Endothelial cell of umbilical vein (primary cell): ENCODE results near the gene DPH6. TPM values are rescaled to one million over a fixed set of nuclear protein-coding genes. Genes with fewer than 3 reads are reported as not detected.

ENCODE experiments used
- BruUV-seq: library from RNA; stranded (reverse); fragments of 400-500 nt; replicated peaks from 2 replicates; lab custom pipeline; 2021; lab: Mats Ljungman, UMichigan
- CTCF ChIA-PET: fragments of 300-600, 350-600 bp; sonication (Branson Sonifier 250); formaldehyde crosslinking; loops from one replicate; lab custom pipeline; 2021; ENCODE audit warnings: antibody characterized with exemption, inconsistent platforms; lab: Charles Lee
- POLR2A ChIA-PET: fragments of 300-600, 350-600 bp; sonication (Branson Sonifier 250); formaldehyde crosslinking; loops from one replicate; lab custom pipeline; 2021; ENCODE audit warnings: antibody characterized with exemption, inconsistent platforms; lab: Charles Lee
- DNase-seq: peaks from one replicate; pipeline ENCODE4 v3.0.0-alpha.2; 2011; ENCODE audit warnings: low read depth, low spot score
- FAIRE-seq: peaks from 2 replicates; lab custom pipeline; 2011; peaks lifted over from hg19 to GRCh38; lab: Jason Lieb, UNC
- H2AFZ ChIP-seq: 2 replicates; pipeline ENCODE4 v1.6.0; 2012; ENCODE audit warnings: low read depth, low read length, control low read depth, inconsistent platforms
- H3K27ac ChIP-seq: 2 replicates; pipeline ENCODE4 v1.5.1; 2011; ENCODE audit warnings: low read depth, mild to moderate bottlenecking, control low read depth, low read length, moderate library complexity; ENCODE audit not compliant: insufficient read depth
- H3K27me3 ChIP-seq, 2 experiments: 2 replicates each; pipeline versions ENCODE4 v1.6.0 to v1.6.1; 2011; ENCODE audit warnings: low read length in 2 of 2, mixed read lengths in 1 of 2; ENCODE audit not compliant: control insufficient read depth in 2 of 2, insufficient read depth in 2 of 2
- H3K36me3 ChIP-seq, 2 experiments: 2 replicates in 1 of 2; 3 replicates in 1 of 2; pipeline ENCODE4 v1.5.1; 2011; ENCODE audit warnings: low read length in 2 of 2, mild to moderate bottlenecking in 1 of 2, moderate library complexity in 1 of 2; ENCODE audit not compliant: control insufficient read depth in 2 of 2, insufficient read depth in 2 of 2; ENCODE audit errors: extremely low read depth in 1 of 2
- H3K4me1 ChIP-seq: 3 replicates; pipeline ENCODE4 v1.5.1; 2011; ENCODE audit warnings: mild to moderate bottlenecking, low read length; ENCODE audit not compliant: control insufficient read depth, insufficient read depth; ENCODE audit errors: extremely low read depth
- H3K4me2 ChIP-seq: 2 replicates; pipeline ENCODE4 v1.6.1; 2011; ENCODE audit warnings: low read length, control low read depth, mixed read lengths; ENCODE audit not compliant: insufficient read depth
- H3K4me3 ChIP-seq, 3 experiments: fragments of 200-600 bp in 1 of 3; sonication (generic), shearing (Covaris generic) in 1 of 3; replicated peaks in 1 of 3; 2 replicates each; pipeline ENCODE4 v1.5.1; 2011 to 2016; ENCODE audit warnings: control low read depth in 3 of 3, low read length in 3 of 3, mild to moderate bottlenecking in 2 of 3, inconsistent platforms in 1 of 3, low read depth in 1 of 3, moderate library complexity in 1 of 3; ENCODE audit not compliant: insufficient read depth in 1 of 3
- H3K79me2 ChIP-seq: 2 replicates; pipeline ENCODE4 v1.6.0; 2012; ENCODE audit warnings: low read length, inconsistent platforms; ENCODE audit not compliant: control insufficient read depth, insufficient read depth
- H3K9ac ChIP-seq: replicated peaks from 2 replicates; pipeline ENCODE3; 2011; ENCODE audit warnings: low read length, control low read depth; ENCODE audit not compliant: insufficient read depth; ENCODE audit errors: extremely low read depth
- H3K9me1 ChIP-seq: replicated peaks from 3 replicates; pipeline ENCODE4 v1.6.0; 2011; ENCODE audit warnings: mild to moderate bottlenecking, low read length; ENCODE audit not compliant: control insufficient read depth, insufficient read depth; ENCODE audit errors: extremely low read depth
- H3K9me3 ChIP-seq: replicated peaks from 2 replicates; pipeline ENCODE4 v1.5.1; 2012; ENCODE audit warnings: low read length, inconsistent platforms; ENCODE audit not compliant: control insufficient read depth, insufficient read depth
- H4K20me1 ChIP-seq: replicated peaks from 2 replicates; pipeline ENCODE3; 2011; ENCODE audit warnings: mild to moderate bottlenecking, low read length; ENCODE audit not compliant: control insufficient read depth, insufficient read depth; ENCODE audit errors: extremely low read depth
- FOS ChIP-seq: IDR thresholded peaks from 2 replicates; pipeline ENCODE4 v1.6.1; 2011; ENCODE audit warnings: mild to moderate bottlenecking, low read length, moderate library complexity, borderline replicate concordance; ENCODE audit not compliant: insufficient read depth
- GATA2 ChIP-seq: IDR thresholded peaks from 2 replicates; pipeline ENCODE4 v1.7.0; 2011; ENCODE audit warnings: low read depth, mild to moderate bottlenecking, moderate library complexity, mixed read lengths, low read length; ENCODE audit not compliant: insufficient read length, insufficient read depth
- JUN ChIP-seq: IDR thresholded peaks from 2 replicates; pipeline ENCODE4 v1.6.1; 2011; ENCODE audit warnings: borderline replicate concordance, low read depth; ENCODE audit not compliant: insufficient read length, insufficient read depth
- dilution Hi-C: fragments of 300-500 bp; cut with MboI; formaldehyde crosslinking; loops from one replicate; pipeline ENCODE4 v1.15.0; 2019; ENCODE audit warnings: low sequenced_read_pairs; ENCODE audit not compliant: extremely low pct_ligation_motif_present
- intact Hi-C: fragments of 100-400 bp; cut with micrococcal nuclease; formaldehyde crosslinking; loops from one replicate; pipeline ENCODE4 v1.10.0; 2022
- polyA plus RNA-seq, 4 experiments: library from polyadenylated mRNA; depleted of rRNA in 3 of 4; stranded (reverse) in 3 of 4; unstranded in 1 of 4; fragments of >200 nt; gene quantifications; 2 replicates each; pipeline versions ENCODE4 v1.2.1 to v1.2.3, GENCODE V29; 2011 to 2012; ENCODE audit warnings: missing spikeins in 1 of 4
- total RNA-seq: library from RNA; stranded (reverse); gene quantifications from 2 replicates; pipeline ENCODE4 v1.2.3, GENCODE V29; 2021
- TF ChIP-seq, protein P1 (sequence below): IDR thresholded peaks from 2 replicates; pipeline ENCODE4 v1.6.1; 2011; ENCODE audit not compliant: insufficient read depth, insufficient read length
- TF ChIP-seq, protein P2 (sequence below), 2 donors: IDR thresholded peaks; 1 replicate in 1 of 2; 2 replicates in 1 of 2; pipeline ENCODE4 v1.5.1; 2011; ENCODE audit warnings: low read length in 2 of 2, mild to moderate bottlenecking in 2 of 2, moderate library complexity in 2 of 2, control low read depth in 1 of 2, inconsistent platforms in 1 of 2, low read depth in 1 of 2; ENCODE audit not compliant: insufficient read depth in 1 of 2; ENCODE audit errors: extremely low read depth in 1 of 2

DPH6 gene
- total and polyA plus RNA-seq, 2 donors (not counting 3 experiments of a cell fraction or from before 2014, with no cell fraction given): 4.6 to 10.1 TPM

DNA sequence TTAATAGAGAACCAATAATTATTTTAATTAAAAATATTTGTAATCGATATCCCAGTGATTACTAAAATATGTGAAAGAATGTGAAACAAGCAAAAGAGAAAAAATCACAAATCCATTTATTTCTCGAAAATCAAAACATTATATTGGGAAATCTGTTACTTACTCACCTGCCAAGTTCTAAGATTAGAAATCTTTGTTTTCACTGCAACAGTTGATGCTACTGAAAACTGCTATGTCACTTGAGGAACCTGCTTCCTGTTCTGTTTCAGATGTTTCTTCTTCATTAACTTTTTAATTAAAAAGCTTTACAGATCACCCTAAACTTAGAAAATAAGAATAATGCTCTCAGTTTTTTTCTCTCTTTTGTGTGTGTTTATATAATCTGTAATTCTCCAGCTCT lies 13.7 kb upstream of the DPH6 start:
- H3K27me3 ChIP-seq: no peaks in the 10 kb centered on the region
- no peaks in the 10 kb centered on the region for H4K20me1 ChIP-seq
- no peak for DNase-seq
- H3K79me2 ChIP-seq: no peaks in the 10 kb centered on the region
- dilution Hi-C loops: no loop called here
- no peak overlapping the region for H3K4me3 ChIP-seq
- H3K4me1 ChIP-seq: no peaks in the 10 kb centered on the region
- H3K9ac ChIP-seq: no peak overlapping the region
- intact Hi-C loops: no loop called here
- CTCF ChIA-PET: no interaction called here
- BruUV-seq: no TSS peak
- no peaks in the 10 kb centered on the region for H3K9me3 ChIP-seq
- no peak overlapping the region for H3K27ac ChIP-seq
- FAIRE-seq: no peak
- POLR2A ChIA-PET: no interaction called here
- no peak overlapping the region for H2AFZ ChIP-seq
- no peaks in the 10 kb centered on the region for H3K36me3 ChIP-seq
- TF ChIP-seq, protein P1, sequence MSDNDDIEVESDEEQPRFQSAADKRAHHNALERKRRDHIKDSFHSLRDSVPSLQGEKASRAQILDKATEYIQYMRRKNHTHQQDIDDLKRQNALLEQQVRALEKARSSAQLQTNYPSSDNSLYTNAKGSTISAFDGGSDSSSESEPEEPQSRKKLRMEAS: no peak
- no peak overlapping the region for H3K4me2 ChIP-seq
- H3K9me1 ChIP-seq: no peaks in the 10 kb centered on the region

DNA sequence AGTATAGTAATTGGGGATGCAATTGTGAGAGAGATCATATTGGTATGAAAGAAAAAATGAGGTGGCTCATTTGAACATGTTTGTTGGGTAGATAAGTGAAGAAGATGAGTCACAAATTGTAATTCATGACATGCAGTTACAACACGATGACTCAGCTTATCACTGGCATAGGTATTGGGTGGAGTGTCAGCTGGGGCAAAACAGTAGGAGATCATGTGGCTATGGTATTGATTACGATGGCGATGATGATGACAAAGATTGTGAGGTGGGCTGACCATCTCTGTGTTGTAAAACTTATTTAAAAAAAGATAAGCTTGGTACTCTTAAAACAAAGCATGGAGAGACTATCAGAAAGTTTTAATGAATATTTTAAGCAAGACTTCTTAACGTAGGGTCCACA lies 11.6 kb upstream of the DPH6 start:
- dilution Hi-C loops: no loop called here
- POLR2A ChIA-PET: no interaction called here

More for the DNA sequence above, 11.6 kb upstream of the DPH6 start:
- BruUV-seq: no TSS peak
- Histone ChIP-seq H3K4me3 (no peak overlapping the region), H3K4me2 (no peak overlapping the region), H3K9me3 (no peaks in the 10 kb centered on the region), H3K36me3 (no peaks in the 10 kb centered on the region), H3K27ac (no peak overlapping the region), H3K4me1 (no peaks in the 10 kb centered on the region), H3K27me3 (no peaks in the 10 kb centered on the region), H3K79me2 (no peaks in the 10 kb centered on the region), H3K9ac (no peak overlapping the region), H4K20me1 (no peaks in the 10 kb centered on the region), H2AFZ (no peak overlapping the region), H3K9me1 (no peaks in the 10 kb centered on the region)
- FAIRE-seq (no peak), DNase-seq (no peak)
- intact Hi-C loops: no loop called here
- CTCF ChIA-PET: interaction anchor here (0.7 kb wide), 1 partner anchor 289 kb away, joined by 3 read pairs; no protein-coding TSS in a partner anchor
- peak; percentile 57 for TF ChIP-seq JUN
- peak; percentile 72 for TF ChIP-seq FOS
- TF ChIP-seq, protein P2, sequence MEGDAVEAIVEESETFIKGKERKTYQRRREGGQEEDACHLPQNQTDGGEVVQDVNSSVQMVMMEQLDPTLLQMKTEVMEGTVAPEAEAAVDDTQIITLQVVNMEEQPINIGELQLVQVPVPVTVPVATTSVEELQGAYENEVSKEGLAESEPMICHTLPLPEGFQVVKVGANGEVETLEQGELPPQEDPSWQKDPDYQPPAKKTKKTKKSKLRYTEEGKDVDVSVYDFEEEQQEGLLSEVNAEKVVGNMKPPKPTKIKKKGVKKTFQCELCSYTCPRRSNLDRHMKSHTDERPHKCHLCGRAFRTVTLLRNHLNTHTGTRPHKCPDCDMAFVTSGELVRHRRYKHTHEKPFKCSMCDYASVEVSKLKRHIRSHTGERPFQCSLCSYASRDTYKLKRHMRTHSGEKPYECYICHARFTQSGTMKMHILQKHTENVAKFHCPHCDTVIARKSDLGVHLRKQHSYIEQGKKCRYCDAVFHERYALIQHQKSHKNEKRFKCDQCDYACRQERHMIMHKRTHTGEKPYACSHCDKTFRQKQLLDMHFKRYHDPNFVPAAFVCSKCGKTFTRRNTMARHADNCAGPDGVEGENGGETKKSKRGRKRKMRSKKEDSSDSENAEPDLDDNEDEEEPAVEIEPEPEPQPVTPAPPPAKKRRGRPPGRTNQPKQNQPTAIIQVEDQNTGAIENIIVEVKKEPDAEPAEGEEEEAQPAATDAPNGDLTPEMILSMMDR (IDR thresholded peaks at IDR 0.05; ENCODE audit: extremely low read depth in 1 of 2, insufficient read depth in 1 of 2, low read depth in 1 of 2, low read length in 2 of 2): no peak
- TF ChIP-seq GATA2: peak; percentile 17
